HG03442 (cell line): ENCODE measurements around the gene GOLPH3.
"Not testable (repeated sequence)": the region's sequence is repeated elsewhere in the genome, so short reads cannot be mapped to it uniquely, and the experiment has no call there.

Experiments used
- ATAC-seq: cut with Tn5 transposase; IDR thresholded peaks from one replicate; pipeline ENCODE4 v1.9.1; 2021; ENCODE audit warnings: mild to moderate bottlenecking, moderate library complexity; ENCODE audit not compliant: unreplicated experiment

Gene GOLPH3

DNA sequence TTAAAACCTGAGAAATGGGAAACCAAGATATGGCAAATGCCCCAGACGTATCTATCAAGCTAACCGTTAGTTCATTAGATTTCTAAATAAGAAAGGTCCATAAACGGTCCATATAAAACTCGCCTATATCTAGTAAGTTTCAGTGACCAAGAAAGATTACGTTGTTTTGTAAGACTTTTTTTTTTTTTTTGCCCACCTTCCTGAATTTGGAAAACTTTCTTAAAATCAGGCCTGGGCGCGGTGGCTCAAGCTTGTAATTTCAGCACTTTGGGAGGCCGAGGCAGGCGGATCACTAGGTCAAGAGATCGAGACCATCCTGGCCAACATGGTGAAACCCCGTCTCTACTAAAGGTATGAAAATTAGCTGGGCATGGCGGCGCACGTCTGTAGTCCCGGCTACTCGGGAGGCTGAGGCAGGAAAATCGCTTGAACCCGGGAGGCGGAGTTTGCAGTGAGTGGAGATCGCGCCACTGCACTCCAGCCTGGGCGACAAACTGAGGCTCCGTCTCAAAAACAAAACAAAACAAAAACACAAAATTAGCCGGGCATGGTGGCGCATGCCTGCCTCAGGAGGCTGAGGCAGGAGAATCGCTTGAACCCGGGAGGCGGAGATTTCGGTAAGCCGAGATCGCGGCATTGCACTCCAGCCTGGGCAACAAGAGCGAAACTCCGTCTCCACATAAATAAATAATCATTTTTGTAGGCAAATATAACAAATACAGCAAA, 1.8 kb downstream of the GOLPH3 start:
- not testable (repeated sequence) for ATAC-seq

DNA sequence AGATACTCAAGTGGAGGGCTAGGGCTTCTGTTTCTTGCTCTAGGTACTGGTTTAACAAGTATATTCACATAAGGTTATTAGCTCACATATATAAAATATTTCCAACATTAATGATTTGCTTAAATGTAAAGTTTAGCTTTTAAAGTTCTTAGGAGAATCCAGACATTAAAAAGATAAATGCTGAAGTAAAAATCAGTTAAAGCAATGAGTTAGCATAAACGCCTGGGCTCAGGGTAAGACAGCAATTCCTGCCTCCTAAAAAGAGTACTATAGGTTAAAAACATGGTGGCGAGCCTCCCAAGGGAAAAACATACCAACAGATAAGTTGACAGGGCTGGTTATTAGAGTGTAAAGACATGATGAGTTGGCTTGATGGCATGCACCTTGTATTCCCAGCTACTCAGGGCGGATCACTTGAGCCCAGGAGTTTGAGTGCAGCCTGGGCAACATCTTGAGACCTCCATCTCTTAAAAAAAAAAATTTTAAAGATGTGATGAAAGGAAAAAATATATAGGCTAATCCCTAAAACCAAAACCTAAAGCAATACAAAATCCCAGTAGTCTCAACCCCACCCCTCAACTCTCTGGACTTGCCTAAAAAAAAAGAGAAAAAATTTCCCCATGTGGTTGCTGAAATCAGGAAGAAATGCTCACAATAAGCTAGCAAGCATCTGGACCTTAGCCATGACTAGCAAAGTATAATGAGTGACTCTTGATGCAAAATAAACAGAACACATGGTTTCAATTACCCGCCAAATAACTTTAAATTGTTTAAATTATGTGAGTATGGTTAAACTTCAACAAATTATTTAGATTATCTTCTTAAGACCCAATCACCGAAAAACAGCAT, 3.6 kb downstream of the GOLPH3 start:
- ATAC-seq, result no peak

DNA sequence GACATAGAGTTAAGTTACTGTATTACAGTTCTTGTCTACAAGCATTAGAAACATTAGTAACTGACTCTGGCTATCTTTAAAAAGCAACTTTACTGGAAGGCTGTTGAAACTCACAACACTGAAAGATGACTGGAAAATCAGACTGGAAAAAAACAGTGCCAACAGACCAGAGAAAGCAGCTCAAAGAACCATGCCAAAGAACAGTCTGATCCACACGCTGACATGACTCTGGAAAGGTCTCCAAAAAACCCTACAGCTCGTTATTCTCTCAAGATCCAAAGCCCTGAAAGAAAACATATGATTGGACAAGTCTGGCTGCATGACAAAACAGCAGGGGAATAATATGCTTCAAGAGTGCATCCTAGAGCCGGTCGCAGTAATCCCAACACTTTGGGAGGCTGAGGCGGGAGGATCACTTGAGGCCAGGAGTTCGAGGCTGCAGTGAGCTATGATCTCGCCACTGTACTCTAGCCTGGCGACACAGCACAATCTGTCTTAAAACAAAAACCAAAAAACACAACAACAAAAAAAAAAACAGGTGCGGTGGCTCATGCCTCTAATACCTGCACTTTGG, 5.6 kb downstream of the GOLPH3 start:
- ATAC-seq, result no peak

DNA sequence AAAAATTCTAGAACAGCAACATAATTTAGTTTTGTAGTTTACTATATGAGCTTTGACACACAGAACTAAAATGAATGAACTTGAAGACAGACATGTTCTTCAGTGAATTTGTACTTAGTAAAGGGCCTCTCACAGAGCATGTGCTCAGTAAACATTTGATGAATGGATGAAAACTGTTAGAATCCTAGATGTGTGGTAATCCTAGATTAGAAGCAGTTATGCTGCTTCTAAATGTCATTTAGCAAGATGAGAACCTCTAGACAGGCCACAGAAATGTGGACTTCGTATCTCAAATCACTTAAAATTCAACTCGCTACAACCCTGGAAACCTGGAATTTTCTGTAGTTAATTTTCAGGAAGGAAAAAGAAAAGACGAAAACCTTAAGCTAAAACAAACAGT, 8.5 kb downstream of the GOLPH3 start:
- no peak for ATAC-seq

DNA sequence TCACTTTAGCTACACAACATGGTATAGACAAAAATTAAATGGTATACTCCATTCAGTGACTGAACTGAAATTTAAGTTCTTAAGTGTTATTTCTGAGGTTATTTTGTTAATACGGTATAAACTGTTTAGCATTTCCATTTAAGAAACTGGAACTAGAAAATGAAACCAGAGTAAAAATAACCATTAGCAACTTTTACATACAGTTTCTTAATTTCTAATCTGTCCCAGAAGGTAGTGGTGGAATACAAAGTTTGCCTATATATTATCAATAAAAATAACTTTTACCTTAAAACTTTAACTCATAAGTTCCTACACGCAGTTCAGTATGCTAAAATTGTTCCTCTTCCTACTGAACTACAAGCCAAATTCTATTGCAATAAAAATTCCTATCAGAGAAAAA, 10.3 kb downstream of the GOLPH3 start:
- peak; percentile 54 for ATAC-seq

DNA sequence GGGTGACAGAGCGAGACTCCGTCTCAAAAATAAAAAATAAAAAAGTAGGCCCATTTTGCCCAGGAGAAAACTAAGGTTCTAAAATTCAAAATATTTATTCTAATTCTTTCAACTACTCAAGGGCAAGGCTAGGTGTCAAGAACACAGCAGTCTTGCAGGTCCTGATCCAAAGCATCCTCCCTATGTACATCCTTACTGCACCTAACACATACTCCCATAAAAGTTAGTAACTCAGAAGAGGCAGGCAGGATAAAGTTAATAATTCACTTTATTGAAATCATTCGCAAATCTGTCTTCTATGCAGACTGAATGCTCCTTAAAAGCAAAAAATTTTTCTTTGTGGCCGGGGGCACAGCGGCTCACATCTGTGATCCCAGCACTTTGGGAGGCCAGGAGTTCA, 11.1 kb downstream of the GOLPH3 start:
- ATAC-seq, result no peak

DNA sequence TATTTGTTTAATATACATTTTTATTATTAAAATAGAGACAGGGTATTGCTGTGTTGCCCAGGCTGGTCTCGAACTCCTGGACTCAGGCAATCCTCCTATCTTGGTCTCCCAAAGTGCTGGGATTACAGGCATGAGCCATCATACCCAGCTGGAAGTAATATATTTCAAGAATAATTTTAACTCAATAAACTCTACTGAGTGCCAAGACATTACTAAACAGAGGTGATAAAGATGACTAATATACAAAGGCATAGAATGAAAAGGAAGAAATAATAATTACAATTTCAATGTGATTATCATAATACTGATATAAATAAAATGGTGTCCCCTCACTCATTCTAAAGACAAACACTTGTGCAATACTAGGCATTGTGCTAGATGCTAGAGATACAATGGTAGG, 13.9 kb downstream of the GOLPH3 start:
- ATAC-seq, result no peak

DNA sequence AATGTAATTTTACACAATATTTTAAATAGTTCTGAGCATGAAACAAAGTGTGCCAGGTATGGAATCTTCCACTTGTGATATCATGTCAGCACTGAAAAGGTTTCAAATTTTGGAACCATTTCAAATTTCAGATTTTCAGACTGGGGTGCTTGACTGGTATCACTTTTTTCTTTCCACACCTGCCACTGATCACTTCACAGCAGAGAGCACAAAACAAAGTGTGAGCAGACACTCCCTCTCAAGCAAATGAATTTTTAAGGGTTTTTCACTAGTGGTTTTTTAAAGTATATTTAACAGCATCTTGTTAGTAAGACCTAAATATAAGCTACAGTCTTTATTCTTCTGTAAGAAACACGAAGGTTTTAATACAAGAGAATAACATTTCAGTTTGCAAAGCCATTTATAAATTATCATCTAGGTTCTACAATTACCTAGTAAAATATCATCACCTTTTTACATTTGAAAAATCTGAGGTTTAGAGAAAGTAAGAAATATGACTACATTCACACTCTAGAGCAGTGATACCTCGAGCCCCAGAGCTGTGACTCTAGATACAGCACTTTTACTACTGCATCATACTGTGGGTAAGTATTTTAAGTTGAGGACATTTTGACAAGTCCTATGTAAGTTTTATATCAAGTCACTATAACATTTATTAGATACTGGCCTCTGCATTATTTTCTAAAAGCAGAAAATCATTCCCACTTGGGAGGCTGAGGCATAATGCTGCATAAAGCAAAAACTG, 14.6 kb downstream of the GOLPH3 start:
- ATAC-seq, result no peak

DNA sequence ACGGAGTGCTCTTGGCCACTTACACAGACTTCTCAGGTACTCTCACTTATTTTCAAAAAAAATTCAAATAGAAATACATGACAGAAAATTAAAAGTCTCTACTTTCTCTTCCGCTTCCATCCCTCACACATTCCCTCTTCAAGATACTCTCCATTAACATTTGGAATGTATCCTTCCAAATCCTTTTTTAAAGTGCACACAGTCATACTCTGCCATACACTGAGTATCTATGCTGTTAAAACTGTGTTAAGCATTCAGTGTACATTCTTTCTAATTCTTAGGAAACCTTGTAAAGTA, 15.5 kb downstream of the GOLPH3 start:
- ATAC-seq, result no peak

DNA sequence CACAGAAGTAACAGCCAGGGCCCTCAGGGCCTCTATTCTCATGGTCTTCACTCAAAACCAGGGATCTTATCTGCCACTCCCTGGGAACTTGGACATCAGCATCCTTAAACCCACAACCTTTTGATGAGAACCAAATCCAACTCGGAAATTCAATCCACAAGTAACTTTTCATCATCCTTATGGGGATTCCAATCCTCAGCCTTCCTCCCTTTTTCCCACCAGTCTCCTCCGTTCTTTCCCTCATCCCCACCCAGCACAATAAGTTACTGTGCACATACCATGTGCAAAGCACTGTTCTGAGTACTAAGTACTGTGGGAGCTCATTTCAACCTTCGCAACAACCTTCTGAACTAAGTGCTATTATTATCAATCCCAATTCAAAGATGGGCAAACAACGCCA, 17.0 kb downstream of the GOLPH3 start:
- ATAC-seq, result no peak

DNA sequence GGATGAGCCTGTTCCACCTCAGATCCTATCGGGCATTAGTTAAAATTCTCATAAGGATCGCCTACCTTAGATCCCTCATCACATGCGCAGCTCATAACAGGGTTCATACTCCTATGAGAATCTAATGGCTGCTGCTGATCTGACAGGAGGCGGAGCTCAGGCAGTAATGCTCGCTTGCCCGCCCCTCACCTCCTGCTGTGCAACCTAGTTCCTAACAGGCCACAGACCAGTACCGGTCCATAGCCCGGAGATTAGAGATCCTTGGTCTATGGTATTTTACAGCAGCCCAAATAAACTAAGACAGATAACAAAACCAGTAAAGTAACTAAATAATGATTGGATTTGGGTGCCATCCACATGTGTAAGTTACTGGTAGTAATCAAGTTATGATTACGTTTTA, 17.5 kb downstream of the GOLPH3 start:
- ATAC-seq, result no peak

DNA sequence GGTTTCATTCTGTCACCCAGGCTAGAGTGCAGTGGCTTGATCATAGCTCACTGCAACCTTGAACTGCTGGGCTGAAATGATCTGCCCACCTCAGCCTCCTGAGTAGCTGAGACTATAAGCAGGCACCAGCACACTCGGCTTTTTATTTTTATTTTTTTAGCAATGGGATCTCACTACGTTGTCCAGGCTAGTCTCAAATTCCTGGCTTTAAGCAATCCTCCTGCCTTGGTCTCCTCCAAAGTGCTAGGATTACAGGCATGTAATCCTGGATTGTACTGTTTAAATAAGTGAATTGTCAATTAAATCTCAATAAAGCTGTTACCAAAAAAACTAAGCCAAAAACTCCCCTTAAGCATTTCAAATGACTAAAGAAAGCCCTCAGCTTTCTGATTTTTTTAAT, 18.9 kb downstream of the GOLPH3 start:
- no peak for ATAC-seq

DNA sequence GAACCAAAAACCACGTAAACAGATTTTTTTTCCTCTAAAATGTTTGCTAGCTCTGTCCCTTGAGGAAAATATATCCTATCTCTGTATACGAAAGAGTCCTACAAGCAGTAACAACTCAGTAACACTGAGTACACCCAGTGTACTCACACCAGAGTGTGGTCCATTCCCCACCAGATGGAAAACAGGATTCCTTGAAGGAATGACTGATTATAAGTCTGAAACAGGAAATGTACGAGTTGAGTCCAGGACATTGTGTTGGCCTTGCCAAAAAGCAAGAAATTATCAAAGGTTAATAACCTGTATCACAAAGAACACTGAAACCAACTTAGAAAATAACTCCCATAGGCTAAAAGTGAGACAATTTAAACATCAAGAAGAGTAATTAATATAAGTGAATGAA, 20.4 kb downstream of the GOLPH3 start:
- ATAC-seq, result no peak

DNA sequence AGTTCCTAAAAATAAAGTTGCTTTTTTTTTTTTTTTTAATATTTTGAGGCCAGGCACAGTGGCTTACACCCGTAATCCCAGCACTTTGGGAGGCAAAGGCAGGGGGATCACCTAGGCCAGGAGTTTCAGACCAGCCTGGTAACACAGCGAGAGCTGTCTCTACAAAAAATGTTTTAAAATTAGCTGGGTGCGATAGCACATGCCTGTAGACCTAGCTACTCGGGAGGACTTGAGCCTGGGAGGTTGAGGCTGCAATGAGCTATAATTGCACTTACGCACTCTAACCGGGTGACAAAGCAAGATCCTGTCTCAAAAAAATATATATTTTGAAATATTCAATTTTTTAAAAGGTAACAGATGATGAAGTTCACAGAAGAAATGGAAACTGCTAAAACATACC, 22.9 kb downstream of the GOLPH3 start:
- ATAC-seq, result no peak

DNA sequence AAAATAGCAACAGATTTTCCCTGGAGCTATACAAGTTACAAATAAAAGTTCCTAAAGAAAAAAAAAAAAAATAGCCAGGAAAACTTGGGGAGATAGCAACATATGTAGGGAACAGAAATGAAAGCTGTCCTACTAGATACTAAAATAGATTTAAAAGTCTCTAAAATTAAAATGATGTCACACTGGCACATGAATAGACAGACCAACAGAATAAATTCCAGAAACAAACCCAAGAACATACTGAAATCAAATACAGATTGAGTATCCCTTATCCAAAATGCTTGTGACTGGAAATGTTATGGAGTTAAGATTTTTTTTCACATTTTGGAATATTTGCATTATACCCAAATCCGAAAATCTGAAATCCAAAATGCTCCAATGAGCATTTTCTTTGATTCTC, 23.8 kb downstream of the GOLPH3 start:
- no peak for ATAC-seq

DNA sequence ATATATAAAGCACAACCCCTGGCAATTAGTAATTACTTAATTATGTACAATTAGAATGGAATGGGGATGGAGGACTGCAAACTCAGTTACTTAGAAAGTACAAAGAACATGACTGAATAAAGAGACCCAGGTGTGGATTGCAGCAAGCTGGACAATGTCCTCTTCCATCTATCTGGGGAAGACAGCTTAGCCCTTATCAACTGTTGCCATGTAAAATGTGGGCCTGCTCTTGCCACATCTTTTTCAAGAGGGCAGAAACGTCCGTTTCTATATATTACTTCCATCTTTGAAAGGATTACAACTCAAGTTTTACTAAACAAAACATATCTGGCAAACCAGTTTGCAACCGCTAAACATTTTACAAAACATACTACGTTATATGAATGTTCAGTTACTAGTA, 26.2 kb downstream of the GOLPH3 start:
- ATAC-seq, result no peak

DNA sequence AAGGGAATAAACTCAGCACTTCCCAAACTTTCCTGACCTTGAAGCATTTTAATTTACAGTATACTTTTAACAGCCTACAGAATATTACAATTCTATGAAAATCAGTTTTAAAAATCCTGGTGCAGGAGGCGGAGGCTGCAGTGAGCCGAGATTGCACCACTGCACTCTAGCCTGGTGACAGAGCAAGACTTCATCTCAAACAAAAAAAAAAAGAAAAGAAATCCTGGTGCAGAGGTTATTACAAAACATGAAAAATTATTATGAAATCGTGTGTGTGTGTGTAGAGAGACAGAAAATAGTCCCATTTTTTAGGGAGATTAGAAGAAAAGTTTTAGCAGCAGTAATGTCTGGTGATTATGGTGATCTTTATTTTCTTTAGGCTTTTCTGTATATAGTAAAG, 26.9 kb downstream of the GOLPH3 start:
- ATAC-seq, result no peak

DNA sequence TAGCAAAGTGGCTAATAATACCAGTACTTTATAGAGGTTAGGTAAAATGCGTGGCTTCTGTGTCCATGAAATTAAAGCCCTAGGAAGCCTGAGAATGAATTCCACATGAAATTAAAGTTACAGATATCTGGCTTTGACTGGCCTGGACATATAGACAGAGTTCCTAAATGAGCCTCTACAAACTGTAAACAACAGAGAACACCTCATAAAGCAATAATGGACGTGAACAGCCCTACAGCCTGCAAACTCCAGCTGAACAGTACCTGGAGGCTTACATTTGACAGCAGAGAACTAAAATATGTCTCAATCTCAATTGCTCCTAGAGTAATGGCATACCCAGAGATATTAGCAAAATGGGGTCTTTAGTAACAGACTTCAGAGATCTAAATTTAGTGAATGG, 28.7 kb downstream of the GOLPH3 start:
- ATAC-seq, result no peak

DNA sequence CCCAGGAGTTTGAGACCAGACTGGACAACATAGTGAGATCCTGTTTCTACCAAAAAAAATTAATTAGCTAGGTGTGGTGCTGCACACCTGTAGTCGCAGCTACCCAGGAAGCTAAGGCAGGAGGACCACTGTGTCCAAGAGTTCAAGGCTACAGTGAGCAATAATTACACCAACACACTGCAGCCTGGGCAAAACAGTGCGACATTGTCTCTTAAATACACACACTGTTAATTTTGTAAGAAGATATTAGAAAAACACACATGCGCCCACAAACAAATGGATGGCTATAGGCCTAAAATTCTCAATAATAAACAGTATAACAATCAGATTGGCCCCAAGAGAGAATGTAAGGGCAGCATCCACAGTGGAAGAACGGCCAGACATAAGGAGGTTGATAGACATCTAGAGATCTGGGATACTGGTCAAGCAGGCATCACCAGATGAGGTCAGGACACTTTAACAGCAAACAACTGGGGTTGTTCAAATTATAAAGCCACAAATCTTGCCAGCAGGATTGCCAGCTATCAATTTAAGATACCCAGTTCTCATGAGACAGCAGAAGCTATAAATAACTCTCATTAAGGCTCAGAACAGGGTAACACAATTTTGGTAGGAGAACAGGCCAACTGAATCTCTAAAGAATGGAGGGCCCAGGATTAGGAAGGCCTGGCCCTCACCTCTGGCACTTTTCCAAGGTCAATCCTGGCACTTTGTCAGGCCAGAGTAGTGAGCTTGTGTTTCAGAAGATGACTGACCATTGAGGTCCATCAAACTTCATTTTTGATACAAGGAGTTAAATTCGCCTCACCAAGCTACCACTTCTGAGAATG, 29.5 kb downstream of the GOLPH3 start:
- no peak for ATAC-seq

DNA sequence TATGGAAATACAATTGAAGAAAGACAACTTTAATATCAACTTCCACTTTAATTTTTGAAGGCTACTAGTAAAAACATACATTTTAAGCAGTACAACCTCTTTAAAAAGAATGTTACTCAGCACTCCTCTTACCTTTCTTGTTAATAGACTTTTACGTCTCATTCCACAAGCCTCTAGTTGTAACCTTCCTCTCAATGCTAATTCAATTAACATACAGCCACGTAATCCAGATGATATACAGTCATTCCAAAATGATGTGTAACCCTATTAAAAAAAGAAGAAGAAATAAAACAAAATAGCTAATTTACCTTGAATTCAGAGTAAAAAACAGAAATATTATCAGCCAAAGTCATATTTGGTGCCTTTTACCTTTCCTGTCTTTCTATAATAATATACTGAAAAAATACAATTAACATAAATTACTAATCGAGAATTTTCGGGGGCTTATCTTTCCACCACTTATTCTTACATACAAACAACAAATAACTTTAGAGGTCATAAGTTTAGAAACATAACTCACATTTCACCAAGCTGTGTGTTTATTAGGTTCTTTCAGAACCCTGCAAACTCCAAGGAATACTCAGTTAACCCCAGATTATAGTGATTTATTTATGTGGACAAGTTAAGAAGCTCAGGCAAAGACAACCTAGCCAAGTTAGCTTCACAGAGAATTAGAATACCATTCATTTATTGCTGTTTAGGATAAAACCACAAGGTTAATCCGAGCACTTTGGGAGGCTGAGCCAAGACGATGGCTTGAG, 30.3 kb downstream of the GOLPH3 start:
- ATAC-seq, result no peak
